Lower leg skin (tissue), 3 donors: ENCODE results near the gene TNFRSF13B.

ENCODE experiments used
- CTCF ChIP-seq, 3 donors: fragments of 450-650 bp; IDR thresholded peaks; one replicate each; pipeline ENCODE4 v1.5.1; 2016; ENCODE audit warnings: antibody characterized with exemption in 3 of 3, mild to moderate bottlenecking in 3 of 3, moderate library complexity in 2 of 3
- POLR2A ChIP-seq, 2 donors: fragments of 450-650 bp; IDR thresholded peaks; one replicate each; pipeline ENCODE4 v1.6.1; 2016 to 2017; ENCODE audit warnings: antibody characterized with exemption in 2 of 2, mild to moderate bottlenecking in 1 of 2, moderate library complexity in 1 of 2

DNA sequence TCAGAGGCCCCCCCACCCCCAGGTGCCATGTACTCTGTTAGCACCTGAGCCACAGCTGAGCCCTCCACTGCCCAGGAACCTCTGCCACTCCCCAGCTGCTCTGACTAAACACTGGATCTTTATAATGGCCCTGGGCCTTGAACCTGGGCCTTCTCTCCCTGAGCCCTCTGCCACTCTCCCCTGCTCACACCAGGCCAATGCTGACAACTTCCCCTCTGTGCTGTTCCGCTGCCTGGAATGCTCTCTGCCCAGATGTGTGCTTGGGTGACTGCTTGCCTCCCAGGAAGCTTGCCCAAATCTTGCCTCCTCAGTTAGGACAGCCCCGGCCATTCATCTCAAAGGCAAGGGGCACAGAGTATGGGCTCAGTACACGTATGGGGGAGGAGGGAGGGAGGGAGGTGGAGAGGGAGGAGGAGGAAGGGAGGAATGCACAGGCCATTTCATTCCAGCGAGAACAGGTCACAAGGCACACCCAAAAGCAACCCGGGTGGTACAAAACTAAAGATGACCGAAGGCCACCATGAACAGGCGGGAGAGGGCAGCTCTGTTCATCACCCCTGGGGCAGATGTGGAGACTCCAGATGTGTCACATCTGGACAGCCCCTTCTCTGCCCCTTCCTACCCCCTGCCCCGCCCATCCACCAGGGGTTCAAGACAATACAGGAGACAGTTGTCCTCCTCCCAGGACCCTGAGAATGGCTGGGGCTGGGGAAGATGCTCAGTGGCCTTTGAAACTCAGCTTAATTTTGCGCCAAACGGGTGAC, 15.3 kb upstream of the TNFRSF13B start:
- TF ChIP-seq POLR2A (IDR thresholded peaks at IDR 0.05) (no peak), CTCF (IDR thresholded peaks at IDR 0.05) (no peak)
